HL-60 (cell line): ENCODE measurements around the gene GSTA4.
"Not testable (repeated sequence)": the region's sequence is repeated elsewhere in the genome, so short reads cannot be mapped to it uniquely, and the experiment has no call there.

Experiments used
- DNase-seq, 2 experiments: peaks; one replicate each; pipeline ENCODE4 v3.0.0-alpha.2; 2010 to 2020; ENCODE audit warnings: low read depth in 1 of 2, low spot score in 1 of 2
- H3K27ac ChIP-seq: fragments of 250-450 bp; sonication (Bioruptor Pico); replicated peaks from 2 replicates; pipeline ENCODE4 v1.5.1; 2020; ENCODE audit warnings: mild to moderate bottlenecking, moderate library complexity
- H3K27me3 ChIP-seq: fragments of 250-450 bp; sonication (Bioruptor Pico); 2 replicates; pipeline ENCODE4 v1.5.1; 2021; ENCODE audit warnings: mild to moderate bottlenecking, moderate library complexity; ENCODE audit not compliant: insufficient read depth, poor library complexity, severe bottlenecking
- H3K4me3 ChIP-seq: replicated peaks from 2 replicates; pipeline ENCODE4 v1.5.1; 2011; ENCODE audit warnings: mild to moderate bottlenecking, control low read depth, low read length; ENCODE audit not compliant: insufficient read depth
- GABPA ChIP-seq: IDR thresholded peaks from 2 replicates; pipeline ENCODE4 v1.6.1; 2012; ENCODE audit warnings: low read depth
- POLR2AphosphoS5 ChIP-seq: IDR thresholded peaks from 2 replicates; pipeline ENCODE4 v1.6.1; 2012; ENCODE audit warnings: low read depth
- SPI1 ChIP-seq: IDR thresholded peaks from 2 replicates; pipeline ENCODE4 v1.6.1; 2012; ENCODE audit warnings: low read depth, mild to moderate bottlenecking, borderline replicate concordance
- TF ChIP-seq, protein P1 (sequence below): IDR thresholded peaks from one replicate; pipeline ENCODE4 v1.5.1; 2011; ENCODE audit warnings: low read length, control low read depth, inconsistent platforms; ENCODE audit not compliant: insufficient read depth
- TF ChIP-seq, protein P2 (sequence below): IDR thresholded peaks from 2 replicates; pipeline ENCODE4 v1.6.1; 2012; ENCODE audit warnings: low read depth; ENCODE audit not compliant: insufficient replicate concordance

The GSTA4 gene

DNA sequence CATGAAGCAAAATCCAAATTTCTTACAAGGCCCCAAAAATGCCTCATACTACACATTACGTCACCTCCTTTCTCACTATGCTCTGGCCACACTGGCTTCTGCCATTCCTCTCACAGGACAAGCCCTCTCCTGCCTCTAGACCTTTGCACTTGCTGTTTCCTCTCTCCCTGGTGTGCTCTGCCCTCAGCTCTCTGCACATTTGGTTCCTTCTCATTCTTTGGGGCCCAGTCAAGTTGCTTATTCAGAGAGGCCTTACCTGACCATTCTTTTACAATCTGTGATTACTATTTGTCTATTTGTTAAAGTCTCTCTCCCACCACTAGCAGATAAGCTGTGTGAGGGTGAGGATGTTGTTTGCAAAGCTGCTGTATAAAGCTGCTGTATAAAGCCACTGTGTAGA is 15.4 kb upstream of the GSTA4 start:
- TF ChIP-seq SPI1 (no peak), GABPA (no peak), POLR2AphosphoS5 (no peak)
- TF ChIP-seq, protein P1, sequence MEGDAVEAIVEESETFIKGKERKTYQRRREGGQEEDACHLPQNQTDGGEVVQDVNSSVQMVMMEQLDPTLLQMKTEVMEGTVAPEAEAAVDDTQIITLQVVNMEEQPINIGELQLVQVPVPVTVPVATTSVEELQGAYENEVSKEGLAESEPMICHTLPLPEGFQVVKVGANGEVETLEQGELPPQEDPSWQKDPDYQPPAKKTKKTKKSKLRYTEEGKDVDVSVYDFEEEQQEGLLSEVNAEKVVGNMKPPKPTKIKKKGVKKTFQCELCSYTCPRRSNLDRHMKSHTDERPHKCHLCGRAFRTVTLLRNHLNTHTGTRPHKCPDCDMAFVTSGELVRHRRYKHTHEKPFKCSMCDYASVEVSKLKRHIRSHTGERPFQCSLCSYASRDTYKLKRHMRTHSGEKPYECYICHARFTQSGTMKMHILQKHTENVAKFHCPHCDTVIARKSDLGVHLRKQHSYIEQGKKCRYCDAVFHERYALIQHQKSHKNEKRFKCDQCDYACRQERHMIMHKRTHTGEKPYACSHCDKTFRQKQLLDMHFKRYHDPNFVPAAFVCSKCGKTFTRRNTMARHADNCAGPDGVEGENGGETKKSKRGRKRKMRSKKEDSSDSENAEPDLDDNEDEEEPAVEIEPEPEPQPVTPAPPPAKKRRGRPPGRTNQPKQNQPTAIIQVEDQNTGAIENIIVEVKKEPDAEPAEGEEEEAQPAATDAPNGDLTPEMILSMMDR, result no peak
- TF ChIP-seq, protein P2, sequence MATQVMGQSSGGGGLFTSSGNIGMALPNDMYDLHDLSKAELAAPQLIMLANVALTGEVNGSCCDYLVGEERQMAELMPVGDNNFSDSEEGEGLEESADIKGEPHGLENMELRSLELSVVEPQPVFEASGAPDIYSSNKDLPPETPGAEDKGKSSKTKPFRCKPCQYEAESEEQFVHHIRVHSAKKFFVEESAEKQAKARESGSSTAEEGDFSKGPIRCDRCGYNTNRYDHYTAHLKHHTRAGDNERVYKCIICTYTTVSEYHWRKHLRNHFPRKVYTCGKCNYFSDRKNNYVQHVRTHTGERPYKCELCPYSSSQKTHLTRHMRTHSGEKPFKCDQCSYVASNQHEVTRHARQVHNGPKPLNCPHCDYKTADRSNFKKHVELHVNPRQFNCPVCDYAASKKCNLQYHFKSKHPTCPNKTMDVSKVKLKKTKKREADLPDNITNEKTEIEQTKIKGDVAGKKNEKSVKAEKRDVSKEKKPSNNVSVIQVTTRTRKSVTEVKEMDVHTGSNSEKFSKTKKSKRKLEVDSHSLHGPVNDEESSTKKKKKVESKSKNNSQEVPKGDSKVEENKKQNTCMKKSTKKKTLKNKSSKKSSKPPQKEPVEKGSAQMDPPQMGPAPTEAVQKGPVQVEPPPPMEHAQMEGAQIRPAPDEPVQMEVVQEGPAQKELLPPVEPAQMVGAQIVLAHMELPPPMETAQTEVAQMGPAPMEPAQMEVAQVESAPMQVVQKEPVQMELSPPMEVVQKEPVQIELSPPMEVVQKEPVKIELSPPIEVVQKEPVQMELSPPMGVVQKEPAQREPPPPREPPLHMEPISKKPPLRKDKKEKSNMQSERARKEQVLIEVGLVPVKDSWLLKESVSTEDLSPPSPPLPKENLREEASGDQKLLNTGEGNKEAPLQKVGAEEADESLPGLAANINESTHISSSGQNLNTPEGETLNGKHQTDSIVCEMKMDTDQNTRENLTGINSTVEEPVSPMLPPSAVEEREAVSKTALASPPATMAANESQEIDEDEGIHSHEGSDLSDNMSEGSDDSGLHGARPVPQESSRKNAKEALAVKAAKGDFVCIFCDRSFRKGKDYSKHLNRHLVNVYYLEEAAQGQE, result no peak

DNA sequence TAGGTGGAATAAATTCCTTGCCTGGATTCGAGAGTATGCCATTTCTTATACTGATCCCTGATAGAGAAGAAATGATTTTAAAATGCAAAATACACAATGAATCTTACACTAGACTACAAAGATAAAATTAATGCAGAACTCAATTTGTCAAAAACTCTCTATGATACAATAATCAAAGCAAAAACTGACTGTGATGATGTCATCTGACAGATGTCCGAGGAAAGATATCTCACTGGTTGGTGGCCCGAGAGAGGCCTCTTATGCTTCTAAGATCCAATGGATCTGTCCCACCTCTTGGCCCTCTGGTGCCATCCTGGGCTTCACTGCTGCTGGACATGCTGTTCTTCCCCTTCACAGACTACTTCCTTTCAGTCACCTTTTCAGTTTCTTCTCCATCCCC is 14.4 kb upstream of the GSTA4 start:
- no peaks in the 10 kb centered on the region for H3K27me3 ChIP-seq
- H3K4me3 ChIP-seq, result no peak overlapping the region
- DNase-seq, result no peak
- TF ChIP-seq, protein P2, result no peak
- TF ChIP-seq POLR2AphosphoS5 (no peak), SPI1 (no peak), GABPA (no peak)
- TF ChIP-seq, protein P1, result no peak
- no peak overlapping the region for H3K27ac ChIP-seq

More for the DNA sequence above, 15.4 kb upstream of the GSTA4 start:
- Histone ChIP-seq H3K27me3 (no peaks in the 10 kb centered on the region), H3K27ac (no peak overlapping the region), H3K4me3 (no peak overlapping the region)
- no peak for DNase-seq

DNA sequence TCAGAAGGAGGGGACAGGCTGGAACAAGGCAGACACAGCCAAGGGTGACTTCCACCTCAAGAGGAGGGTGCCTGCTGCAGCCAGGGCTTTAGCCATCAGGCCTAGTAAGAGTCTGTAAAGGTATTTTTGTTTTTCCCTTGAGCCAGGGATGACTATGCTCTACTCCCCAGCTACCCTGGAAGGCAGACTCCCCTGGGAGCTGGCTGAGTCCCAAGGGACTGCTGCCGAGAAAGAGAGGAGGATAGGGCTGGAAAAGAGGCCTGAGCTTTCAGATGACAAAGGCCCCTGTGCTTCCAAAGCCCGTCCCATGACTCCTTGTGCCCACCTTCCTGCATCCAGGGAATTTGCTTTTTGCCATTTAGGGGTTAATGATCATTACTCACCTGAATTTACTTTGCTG is 14.0 kb upstream of the GSTA4 start:
- TF ChIP-seq SPI1 (no peak), POLR2AphosphoS5 (no peak)
- DNase-seq, result no peak
- H3K27ac ChIP-seq, result no peak overlapping the region
- no peak overlapping the region for H3K4me3 ChIP-seq
- no peaks in the 10 kb centered on the region for H3K27me3 ChIP-seq

DNA sequence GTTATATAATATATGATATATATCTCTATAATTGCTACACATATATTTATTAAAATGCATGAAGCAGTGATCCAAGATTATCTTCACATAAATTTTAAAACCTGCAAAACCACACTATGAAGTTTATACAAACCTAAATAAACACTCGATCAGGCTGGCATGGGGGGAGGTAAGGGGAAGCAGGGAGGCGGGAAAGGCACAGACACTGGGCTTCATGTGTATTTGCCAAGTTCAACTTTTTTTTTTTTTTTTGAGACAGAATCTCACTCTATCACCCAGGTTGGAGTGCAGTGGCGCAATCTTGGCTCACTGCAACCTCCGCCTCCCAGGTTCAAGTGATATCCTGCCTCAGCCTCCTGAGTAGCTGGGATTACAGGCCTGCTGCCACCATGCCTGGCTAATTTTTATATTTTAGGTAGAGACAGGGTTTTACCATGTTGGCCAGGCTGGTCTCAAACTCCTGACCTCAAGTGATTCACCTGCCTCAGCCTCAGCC is 13.2 kb upstream of the GSTA4 start:
- H3K27ac ChIP-seq, H3K4me3 ChIP-seq, H3K27me3 ChIP-seq, DNase-seq: not testable (repeated sequence)

DNA sequence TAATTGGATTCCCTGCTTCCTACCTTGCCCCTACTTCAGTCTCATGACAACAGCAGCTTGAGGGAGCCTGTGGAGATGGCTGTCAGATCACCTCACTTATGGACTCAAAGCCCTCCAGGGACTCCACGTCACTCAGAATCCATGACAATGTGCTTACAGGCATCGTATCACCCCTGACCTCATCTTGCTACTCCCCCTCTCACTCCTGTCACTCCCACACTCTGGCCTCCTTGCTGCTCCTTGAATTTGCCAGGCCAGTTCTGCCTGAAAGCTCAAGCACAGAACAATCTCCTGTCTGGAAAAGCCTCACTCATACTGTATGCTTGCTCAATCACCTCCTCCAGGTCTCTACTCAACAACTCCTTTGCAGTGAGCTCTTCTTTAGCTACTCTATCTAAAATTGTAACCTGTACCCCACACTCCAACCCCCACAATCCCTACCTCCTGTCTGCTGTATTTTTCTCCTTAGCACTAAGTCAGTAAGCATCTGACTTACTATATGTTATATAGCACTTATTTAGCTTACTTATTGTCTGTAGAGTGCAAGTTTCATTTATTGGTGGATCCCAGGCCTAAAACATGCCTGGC is 10.7 kb upstream of the GSTA4 start:
- TF ChIP-seq, protein P2, result no peak
- TF ChIP-seq GABPA (no peak), SPI1 (no peak), POLR2AphosphoS5 (no peak)
- TF ChIP-seq, protein P1, result no peak
- H3K27ac ChIP-seq, result no peak overlapping the region
- no peak overlapping the region for H3K4me3 ChIP-seq
- H3K27me3 ChIP-seq, result no peaks in the 10 kb centered on the region
- no peak for DNase-seq
